Stimulated activated CD4-positive, alpha-beta T cell treated with anti-CD3 and anti-CD28 coated beads, Interleukin-15, amount 100 ng/mL, for 24 hours (primary cell): Measurements from ENCODE around the gene KCTD5.

Experiments used
- DNase-seq: peaks from one replicate; pipeline ENCODE4 v3.0.0-alpha.2; 2020

KCTD5 gene

DNA sequence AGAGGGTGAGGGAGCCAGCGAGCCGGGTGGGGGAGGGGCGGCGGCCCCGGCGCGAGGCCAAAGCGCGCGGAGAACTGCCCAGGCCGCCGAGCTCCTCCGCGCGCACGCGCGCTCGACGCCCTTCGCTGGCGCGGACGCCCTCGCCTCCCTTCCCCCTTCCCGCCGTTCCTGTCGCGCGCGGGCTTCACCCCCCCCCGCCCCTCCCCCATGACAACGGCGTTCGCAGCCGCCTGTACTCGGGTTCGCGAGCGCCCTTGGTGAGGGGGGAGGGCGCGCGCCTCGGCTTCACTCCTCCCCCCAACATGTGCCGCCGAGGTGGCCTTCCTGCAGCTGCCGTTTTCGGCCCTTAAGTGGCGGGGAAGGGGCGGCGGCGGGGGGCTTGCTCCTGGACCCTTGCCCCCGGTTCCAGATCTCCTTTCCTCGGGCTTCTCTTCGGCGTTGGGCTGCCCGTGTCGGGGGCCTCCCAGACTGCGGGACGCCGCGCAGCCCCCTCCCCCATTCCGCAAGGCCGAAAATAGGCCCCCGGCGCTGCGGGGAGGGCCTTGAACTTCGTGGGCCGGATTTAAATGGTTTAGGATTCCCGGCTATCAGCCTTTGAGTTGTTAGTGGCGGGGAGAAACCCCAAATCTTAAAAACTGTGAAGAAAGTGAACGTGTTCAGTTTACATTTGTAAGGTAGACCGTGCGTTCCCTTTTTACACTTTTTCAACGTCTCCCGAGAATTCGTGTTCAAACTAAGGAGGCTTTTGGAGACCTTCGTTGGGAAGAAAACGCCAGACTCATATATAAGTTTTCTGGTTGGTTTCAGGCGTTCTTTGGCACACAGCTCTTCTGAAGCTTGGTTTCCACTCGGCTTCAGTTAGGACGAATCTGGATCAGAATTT lies 70.8 kb downstream of the KCTD5 start:
- peak; percentile 84 for DNase-seq

DNA sequence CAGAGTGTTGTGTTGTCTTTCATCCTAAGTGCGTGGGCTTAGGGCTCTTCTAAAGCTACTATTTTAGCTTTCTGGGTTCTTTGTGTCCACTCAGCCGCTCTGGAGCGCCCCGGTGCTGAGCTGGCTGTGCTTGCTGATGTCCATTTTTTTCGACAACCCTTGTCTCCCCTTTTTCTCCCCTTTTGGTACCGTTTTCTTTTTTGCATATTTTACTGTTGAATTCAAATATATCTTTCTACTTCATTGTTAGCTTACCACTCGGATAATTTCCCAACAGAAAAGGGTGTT lies 71.4 kb downstream of the KCTD5 start:
- DNase-seq, result no peak

DNA sequence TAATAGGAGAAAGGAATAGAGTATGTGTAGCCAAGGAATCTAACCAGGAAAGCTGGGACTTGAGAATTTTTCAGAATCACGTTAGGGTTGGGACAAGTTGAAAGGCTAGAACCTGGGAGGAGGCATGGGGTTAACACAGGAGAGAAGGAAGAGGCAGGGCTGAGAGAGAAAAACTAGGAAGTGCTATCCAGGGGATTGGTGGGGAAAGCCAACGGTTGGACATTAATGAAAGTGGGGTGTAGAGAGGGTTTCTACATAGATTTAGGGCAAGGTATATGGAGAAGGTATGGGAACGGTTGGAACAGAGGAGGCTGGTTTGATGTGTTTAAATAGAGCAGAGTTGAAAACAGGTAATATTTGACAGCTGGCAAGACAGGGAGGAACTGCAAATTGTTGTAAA lies 72.8 kb downstream of the KCTD5 start:
- DNase-seq, result no peak

DNA sequence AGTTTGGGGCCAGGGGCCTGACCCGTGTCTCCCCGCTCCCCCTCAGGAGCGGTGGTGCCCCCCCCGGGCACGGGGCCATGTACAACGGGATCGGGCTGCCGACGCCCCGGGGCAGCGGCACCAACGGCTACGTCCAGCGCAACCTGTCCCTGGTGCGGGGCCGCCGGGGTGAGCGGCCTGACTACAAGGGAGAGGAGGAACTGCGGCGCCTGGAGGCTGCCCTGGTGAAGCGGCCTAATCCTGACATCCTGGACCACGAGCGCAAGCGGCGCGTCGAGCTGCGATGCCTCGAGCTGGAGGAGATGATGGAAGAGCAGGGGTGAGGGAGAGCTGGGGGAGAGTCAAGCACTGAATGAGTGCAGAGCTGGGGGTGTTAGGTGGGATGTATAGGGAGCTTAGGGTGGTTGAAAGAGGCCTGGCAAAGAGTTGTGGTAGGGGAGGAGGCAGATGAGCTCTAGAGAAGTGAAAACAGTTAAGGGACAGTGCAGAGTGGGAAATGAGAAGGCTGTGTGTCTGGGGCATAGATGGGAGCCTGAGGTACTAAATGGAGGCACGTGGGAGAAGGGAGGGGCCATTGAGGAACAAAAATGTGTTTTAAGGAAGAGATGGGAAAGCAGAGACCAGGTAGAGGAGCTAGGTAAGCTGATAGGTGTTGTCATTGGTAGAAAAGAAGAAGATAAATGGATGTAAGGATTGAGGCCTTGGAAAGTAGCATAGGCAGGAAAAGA lies 74.1 kb downstream of the KCTD5 start:
- no peak for DNase-seq

DNA sequence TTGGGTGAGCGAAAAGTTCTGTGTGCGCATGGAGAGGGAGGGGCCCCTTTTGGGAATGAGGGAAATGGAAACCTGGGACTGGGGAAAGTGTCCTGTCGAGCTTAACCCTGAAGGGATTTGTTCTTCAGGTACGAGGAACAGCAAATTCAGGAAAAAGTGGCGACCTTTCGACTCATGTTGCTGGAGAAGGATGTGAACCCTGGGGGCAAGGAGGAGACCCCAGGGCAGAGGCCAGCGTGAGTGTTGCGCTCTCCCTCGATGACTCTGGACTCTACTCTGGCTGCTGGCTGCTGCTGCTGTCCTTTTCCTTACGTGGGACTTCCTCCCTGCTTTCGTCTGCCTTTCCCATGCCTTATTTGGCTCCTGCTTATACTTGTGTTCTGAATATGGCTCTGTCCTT lies 75.0 kb downstream of the KCTD5 start:
- no peak for DNase-seq
